SHP77 (cell line): ENCODE data around the gene SHISAL1.
"Not testable (repeated sequence)": the region's sequence is repeated elsewhere in the genome, so short reads cannot be mapped to it uniquely, and the experiment has no call there.

Experiments
- DNase-seq, 2 experiments: peaks; one replicate each; lab custom pipeline; 2025; lab: John Stamatoyannopoulos, UW

Gene SHISAL1

GRCh38 chr22:44261164-44261860, 51.4 kb downstream of the SHISAL1 start:
- no peak for DNase-seq

DNA sequence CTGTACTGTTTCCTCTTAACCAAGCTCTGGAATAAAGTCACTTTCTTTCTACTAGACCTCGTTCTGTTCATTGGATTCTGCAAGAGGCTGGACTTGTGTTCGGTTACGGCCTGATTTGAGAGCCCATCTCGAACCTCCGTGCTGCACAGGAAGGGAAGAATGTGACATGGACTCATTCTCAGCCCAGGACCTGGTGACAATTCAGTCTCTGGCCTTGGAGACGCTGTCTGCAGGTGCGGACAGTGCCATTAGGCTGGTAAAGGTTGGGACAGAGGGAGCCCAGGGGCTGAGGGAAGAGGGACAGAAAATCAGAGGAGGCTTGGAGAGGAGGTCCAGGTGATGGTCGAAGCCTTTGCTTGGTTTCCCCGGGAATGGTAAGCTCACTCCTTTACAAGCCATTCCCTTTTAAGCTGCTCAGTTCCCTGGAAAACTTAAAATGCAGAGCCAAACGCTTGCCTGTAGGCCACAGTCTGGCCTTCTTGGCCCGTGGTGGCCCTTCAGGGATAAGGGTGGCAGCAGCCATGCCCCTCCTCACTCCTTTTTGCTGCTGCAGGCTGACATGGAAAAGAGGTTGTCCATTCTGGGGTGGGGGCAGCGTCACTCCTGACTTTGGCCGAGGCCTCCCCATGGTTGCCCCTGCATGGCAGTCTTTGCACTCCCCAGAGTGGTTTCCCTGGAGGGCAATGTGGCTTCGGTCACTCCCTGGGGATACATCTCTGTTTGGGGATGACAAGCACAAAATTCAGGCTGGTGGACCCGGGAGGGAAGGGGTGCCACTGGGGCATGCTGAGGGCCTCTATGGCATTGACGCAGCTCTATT, 52.3 kb downstream of the SHISAL1 start:
- DNase-seq, result no peak

DNA sequence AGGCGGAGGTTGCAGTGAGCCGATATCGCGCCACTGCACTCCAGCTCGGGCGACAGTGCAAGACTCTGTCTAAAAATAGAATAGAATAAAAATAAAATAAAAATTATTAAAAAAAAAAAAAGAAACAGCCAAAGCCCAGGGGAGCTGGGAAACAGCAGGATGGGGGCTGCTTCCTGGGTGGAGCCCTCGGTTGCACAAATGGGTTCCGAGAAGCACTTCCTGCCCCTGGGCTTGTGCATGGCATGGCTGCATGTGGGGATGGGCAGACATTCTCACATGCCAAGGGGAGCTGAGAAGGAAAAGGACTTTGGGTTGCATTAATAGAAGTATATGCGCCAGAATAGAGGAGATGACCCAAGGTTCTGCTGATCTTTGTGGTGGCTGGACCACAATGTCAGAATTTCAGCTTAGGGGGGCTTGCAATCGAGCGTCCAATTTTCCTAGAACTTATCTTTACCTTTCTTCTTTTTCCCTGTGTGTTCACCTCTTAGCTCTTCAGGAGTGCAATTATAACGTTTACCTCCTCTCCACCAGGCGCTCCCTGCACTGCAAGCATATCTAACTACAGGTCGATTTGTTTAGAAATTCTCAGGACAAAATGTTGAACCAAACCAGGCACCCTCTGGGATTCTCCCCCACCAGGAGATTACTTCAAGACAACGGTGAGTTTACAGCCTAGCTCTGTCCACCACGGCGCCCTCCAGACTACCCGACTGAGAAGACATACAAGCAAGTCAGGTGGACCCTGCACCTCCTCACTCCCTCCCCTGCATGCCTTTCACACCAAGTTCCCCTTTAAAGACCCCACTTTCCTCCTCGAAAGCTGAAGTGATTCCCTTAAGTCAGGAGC, 53.2 kb downstream of the SHISAL1 start:
- no peak for DNase-seq

GRCh38 chr22:44256556-44257485, 55.9 kb downstream of the SHISAL1 start:
- no peak for DNase-seq

- DNase-seq, result no peak
Observed at GRCh38 chr22:44256085-44256484, 56.7 kb downstream of the SHISAL1 start.

DNA sequence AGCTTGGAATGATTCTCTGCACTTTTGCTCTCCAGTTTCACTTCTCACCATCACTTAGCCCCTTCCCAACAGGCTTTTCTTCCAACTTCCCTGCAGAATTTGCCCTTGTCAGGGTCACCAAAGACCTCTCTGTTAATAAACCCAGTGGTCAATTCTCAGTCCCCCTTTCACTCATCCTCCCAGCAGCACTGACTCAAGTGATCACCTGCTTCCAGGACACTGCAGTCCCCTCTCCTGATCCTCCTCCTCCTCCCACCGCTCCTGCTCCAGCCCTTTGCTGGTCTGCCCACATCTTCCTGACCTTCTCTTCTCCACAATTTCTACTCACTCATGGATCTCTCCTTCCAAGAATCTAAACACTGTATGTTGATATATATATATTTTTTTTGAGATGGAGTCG, 57.9 kb downstream of the SHISAL1 start:
- no peak for DNase-seq

DNA sequence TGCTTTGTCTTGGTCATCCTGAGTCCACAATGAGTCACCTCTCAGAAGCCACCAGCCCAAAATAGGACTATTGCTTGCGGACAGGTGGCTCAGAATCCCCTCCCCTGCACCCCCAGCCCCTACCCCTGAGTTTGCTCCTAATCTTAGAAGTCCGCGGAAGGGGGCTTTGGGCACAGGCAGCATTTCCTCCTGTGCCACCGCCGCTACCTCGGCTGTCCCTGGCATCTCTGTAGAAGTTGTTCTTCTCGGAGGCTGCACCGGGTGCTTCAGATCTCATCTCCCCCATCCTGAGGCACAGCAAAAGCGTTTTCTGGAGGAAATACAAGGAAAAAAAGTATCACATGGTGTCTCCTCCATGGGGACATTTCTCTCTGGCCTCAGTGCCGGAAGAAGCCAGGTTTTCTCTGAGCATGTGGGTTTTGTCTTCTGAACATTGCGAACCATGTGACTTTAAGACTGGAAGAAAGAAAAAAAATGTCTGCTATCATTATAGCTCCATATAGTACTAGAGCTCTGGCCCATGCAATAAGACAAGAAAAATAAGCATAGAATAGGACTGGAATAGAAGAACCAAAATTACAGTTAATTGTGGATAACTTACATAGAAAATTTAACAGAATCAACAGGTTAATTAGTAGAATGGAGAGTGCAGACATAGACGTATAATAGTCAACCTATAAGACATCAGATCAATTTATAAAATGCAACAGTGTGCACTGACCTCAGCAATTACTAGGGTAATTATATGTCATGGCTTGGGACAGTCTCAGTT, 63.2 kb downstream of the SHISAL1 start:
- DNase-seq, result no peak

GRCh38 chr22:44248926-44249325, 63.8 kb downstream of the SHISAL1 start:
- no peak for DNase-seq

- no peak for DNase-seq
Observed at GRCh38 chr22:44247923-44248892, 64.5 kb downstream of the SHISAL1 start.

DNA sequence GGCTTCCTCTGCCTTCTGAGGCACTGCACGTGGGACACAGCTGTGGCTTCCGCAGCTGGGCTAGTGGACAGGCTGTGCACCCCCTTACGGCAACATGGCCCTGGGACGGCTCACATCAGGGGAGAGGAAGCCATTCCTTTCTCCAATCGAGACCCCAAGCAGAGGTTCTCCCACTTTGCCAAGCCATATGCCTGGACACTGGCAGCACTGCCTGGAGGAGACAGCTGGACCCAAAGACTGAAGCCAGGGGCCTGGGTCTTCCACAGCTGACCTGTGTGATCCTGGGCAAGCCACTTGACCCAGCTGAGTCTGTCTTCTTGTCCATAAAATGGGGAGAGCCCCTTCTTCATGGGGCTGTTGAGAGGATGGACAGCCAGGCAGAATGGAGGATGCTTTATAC, 65.4 kb downstream of the SHISAL1 start:
- DNase-seq, result no peak

DNA sequence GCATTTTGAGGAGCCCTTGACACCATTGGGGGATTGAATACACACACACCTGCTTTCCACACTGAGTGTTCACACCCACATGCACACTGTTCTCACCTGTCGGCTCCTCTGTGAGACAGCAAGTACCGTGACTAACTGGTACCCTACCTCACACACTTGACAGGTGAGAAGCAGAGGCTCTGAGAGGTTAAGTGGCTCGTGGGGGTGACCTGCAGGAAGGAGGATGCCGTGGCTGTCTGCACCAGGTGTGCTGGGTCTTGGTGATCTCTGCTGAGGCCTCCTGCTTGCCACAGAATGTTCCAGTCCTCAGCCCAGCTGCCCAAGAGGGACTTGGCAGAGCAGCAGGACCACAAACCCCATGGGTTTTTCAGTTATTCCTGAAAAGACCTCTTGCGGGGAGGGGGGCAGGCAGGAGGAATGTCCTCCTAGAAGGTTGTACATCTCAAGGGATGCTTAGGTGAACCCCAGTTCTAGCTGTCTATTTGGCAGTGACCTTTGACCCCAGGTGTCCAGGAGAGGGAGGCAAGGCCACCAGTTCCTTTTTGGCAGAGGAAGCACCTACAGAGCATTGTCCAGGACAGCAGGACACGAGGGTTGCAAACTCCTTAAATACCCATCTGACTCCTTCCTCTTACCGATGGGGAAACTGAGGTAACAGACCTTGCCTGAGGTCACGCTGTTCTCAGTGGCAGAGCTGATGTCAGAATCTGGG, 66.0 kb downstream of the SHISAL1 start:
- DNase-seq, result no peak

DNA sequence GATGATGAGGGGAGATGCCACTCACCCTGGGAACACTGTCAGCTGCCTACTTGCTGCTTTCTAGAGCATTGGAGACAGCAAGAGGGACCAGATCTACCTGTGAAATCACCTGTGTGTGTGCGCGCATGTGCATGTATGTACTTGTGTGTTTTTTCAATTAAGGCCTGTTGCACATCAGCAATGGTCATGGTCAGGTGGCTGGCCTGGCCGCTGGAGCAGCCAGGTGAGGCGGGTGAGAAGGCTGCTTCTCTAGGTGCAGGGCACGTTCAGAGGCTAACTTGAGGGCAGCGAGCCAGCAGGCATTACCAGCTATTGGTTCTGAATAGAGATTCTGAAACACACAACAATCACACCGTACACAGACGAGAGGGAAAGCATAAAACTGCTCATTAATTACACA, 66.9 kb downstream of the SHISAL1 start:
- no peak for DNase-seq

DNA sequence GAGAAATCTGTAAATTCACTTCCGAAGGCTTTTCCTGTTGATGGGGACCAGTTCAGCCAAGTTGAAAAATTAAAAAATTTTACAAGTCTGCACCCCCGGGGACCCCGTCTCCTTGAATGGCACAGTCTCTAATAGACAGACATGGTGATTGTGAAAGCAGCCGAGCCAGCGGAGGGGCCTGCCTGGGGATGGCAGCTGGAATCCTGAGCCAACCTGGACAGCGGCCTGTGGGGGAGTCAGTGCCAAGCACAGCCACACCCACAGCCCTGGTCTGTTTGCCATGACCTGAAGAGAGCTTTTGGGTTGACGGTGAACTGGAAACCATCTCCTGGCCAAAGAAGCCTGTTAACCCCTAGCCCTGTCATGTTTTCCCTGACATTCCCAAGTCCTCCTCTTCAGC, 67.3 kb downstream of the SHISAL1 start:
- no peak for DNase-seq

GRCh38 chr22:44244265-44244822, 68.4 kb downstream of the SHISAL1 start:
- DNase-seq, result no peak

DNA sequence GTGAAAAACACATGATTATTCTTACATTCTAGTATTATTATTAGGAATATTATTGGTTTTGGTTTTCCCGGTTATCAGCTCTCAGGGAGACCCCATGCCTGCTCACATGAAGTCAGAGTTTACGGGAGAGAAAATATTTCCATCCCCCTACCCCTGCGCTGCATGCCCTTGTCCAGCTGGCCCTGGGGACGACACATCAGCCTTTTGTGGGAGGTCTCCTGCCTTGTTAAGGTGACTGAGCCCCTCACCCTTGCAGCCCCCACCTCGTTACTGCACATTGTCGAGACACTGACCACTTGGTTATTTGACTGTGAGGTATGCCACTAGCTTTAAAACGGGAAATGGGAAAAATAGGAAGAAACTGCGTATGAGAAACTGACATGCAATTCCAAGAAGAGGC, 69.0 kb downstream of the SHISAL1 start:
- no peak for DNase-seq

GRCh38 chr22:44242946-44243724, 69.6 kb downstream of the SHISAL1 start:
- peak; percentile 22 to 26 for DNase-seq

- DNase-seq, result not testable (repeated sequence)
Observed at GRCh38 chr22:44241121-44241520, 71.6 kb downstream of the SHISAL1 start.

- DNase-seq, result no peak
Observed at GRCh38 chr22:44237290-44237689, 75.5 kb downstream of the SHISAL1 start.
